GM19351 (cell line): ENCODE results near the gene FLYWCH2.

Experiments
- ATAC-seq: cut with Tn5 transposase; IDR thresholded peaks from one replicate; pipeline ENCODE4 v1.9.1; 2021; ENCODE audit warnings: mild to moderate bottlenecking, moderate library complexity; ENCODE audit not compliant: unreplicated experiment

FLYWCH2 gene, protein sequence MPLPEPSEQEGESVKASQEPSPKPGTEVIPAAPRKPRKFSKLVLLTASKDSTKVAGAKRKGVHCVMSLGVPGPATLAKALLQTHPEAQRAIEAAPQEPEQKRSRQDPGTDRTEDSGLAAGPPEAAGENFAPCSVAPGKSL

DNA sequence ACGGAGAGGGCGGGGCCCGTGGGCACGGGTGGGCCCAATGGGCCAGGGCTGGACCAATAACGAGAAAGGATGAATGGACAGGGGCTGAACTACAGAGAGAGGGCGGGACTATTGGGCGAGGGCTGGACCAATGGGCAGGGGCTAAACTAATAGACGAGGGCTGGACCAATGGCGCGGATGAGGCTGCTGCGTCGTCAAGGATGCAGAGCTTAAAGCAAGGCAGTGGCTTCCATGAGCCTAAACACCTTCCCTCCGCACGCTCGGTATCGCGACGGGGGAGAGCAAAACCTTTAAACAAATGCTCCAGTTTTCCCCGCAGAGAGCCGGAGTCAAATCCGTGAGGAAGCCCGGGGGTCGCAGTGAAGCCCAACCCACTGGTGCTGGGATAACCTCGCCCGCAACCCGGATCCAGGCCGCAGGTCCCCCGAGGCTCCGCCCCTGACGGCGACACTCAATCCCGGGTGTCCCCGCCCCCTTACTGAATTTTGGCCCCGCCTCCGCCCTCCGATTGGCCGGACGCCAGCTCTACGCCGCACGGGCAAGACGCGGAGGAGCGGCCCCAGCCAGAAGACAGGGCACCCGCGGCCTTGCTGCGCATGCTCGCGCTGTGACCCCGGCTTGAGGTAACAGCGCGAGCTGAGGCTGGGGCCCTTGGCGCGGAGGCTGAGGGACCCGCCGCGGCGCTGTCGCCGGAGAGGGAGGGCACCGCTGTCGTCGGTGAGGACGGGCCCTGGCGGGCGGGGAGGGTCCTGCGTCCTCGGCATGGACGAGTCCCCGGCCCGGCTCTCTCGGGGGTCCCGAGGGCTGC is at the start of gene FLYWCH2:
TSS of gene FLYWCH2 (plus strand) at position 566 of the 808 bp plus-strand sequence. CDS start 13,235 bp downstream, outside the sequence.
- peak; percentile 92 for ATAC-seq

DNA sequence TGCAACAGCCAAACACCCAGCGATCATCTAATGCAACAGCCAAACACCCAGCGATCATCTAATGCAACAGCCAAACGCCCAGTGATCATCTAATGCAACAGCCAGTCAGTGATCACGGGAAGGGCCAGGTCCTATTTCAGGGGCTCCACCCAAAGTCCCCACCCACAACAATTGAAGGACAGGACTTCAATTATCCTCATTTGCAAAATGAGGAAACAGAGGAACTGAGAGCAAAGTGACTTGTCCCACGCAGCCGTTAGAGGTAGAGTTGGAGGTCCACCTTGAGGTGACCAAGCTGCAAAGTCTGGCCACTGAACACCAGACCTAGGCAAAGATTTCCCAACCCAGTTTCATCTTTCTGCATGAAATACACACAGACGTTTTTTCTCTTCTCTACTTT is 49.2 kb upstream of the FLYWCH2 start:
- no peak for ATAC-seq

DNA sequence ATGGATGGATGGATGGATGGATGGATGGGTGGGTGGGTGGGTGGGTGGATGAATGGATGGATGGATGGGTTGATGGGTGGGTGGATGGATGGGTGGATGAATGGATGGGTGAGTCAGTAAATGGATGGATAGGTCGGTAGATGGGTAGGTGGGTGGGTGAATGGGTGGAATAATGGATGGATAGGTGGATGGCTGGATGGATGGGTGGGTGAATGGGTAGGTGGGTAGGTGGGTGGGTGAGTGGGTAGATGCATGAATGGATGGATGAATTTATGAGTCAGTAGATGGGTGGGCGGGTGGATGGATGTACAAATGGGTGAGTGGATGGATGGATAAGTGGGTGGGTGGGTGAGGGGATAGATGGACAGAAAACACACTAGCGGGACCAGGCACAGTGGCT is 48.0 kb upstream of the FLYWCH2 start:
- ATAC-seq = no peak

DNA sequence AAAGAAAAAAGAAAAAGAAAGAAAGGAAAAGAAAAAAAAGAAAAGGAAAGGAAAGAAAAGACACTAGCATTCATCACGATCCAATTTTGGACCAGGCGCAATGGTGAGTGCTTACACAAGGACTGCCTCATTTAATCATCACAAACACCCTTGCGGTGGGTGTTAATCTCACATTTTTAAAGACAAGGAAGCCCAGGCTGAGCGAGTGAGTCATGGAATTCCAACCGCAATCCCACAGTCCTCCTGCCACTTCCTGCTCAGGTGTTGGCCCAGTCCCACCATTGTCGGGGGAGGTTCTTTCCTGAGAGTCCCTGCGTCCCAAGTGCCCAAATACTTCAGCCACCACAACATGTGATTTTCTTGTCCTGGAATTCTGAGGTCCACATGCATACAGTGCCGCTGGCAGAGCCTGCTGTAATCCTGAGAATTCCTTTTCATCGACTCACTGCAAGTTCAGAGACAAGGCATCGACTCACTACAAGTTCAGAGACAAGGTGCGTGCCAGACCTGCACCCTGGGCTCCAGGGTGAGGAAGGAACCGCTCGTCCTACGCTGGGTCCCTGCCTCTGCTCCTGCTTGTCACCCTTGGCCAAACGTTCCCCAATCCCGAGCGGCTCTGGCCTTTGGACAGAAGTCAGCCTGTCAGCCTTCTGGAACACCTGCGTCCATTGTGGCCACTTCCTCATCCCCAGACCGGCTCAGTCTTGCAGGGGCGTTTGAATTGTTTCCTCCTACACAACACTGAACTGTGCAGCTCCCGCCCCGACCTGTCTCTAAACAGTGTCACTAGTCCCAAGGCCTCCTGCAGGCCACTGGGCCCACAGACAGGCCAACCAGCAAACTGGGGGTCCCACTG is 47.1 kb upstream of the FLYWCH2 start:
- no peak for ATAC-seq

DNA sequence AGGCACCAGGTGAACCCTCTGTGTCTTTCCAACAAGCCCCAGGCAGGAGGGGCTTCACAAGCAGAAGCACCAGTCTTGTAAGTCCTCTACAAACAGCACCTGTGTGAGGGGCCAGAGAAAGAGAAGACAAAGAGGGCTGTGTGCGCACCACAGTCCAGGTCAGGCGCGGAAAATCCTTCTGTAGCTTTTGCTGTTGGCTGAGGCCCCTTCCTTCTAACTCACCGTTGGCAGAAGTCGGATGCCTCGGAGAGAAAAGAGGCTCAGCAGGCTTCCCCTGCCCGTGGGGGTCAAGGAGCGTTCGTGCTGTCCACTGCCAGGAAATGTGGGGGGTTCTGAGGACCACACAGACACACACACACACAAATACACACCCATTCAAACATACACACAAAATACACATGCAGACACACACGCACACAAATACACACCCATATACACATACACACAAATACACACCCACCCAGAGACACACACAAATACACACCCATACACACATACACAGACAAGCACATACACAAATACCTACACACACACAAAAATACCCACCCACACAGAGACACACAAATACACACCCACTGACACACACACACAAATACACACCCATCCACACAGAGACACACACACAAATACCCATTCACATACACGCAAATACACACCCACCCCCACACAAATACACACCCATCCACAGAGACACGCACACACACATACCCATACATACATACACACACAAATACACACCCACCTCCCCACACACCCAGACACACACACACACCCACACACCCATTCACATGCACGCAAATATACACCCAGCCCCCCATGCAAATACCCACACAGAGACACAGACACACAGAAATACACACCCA is 46.1 kb upstream of the FLYWCH2 start:
- no peak for ATAC-seq

DNA sequence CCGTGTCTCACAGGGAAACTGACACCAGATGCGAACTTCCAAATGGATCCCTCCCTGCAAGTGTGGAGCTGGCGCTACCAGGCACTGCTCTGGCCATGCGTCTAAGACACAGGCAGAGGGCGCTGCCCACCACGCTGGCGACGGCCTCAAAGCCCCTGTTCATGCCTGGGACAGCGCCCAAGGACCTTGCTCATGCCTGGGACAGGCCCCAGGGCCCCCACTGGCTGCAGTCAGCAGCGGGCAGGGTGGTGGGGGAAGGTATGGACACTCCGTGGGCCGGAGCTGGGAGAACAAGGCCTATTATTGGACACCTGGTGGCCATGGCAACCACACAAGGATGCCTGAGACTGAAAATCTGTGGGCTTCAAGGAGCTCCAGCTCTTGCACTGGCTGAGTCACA is 44.1 kb upstream of the FLYWCH2 start:
- no peak for ATAC-seq

DNA sequence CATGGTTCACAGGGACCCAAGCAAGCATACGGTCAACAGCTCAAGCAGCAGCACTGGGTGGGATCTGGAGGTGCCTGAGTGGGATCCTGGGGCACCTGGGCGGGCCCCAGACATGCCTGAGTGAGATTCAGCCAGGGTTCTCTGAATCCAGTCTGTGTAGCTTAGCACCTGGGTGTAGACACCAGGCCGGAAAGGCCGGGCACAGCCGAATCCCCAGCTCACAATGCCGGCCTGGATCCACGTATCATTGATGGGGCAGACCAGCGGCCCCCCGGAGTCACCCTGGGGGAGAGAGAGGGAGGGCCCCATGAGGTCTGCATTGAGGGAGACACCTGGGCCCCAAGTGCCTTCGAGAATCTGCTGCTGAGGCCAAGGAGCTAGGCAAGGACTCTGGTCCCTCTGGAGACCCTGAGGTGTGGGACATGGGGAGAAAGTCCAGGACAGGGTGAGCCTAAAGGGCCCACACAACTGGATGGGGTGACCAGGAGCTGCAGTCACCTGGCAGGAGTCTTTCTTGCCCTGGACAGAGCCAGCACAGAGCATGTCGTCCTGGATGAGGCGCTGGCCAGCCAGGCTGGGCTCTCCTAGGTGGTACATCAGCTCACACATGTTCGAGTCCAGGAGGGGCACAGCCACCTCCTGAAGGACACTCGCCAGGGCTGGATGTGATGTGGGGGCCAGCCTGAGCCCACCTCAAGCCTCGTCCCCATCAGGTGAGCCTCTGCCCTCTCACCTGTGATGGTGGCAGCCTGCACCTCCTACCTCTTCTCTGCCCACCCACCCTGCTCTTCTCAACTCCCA is 43.2 kb upstream of the FLYWCH2 start:
- ATAC-seq = no peak

DNA sequence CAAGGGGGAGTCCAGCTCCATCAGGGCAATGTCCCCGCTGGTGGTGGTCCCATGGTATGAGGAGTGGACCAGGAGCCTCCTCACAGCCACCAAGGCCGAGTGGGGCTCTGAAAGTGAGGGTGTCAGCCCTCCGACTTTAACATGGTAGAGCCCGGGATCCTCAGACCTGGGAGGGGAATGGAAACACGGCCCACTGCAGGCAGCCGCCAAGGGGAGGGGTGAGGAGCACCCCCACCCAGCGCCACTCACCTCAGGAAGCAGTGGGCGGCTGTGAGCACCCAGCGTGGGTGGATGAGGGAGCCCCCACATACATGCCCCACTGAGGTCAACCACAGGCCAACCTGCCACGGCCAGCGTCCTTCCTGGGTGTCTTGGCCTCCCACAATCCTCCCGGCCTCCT is 42.1 kb upstream of the FLYWCH2 start:
- no peak for ATAC-seq

DNA sequence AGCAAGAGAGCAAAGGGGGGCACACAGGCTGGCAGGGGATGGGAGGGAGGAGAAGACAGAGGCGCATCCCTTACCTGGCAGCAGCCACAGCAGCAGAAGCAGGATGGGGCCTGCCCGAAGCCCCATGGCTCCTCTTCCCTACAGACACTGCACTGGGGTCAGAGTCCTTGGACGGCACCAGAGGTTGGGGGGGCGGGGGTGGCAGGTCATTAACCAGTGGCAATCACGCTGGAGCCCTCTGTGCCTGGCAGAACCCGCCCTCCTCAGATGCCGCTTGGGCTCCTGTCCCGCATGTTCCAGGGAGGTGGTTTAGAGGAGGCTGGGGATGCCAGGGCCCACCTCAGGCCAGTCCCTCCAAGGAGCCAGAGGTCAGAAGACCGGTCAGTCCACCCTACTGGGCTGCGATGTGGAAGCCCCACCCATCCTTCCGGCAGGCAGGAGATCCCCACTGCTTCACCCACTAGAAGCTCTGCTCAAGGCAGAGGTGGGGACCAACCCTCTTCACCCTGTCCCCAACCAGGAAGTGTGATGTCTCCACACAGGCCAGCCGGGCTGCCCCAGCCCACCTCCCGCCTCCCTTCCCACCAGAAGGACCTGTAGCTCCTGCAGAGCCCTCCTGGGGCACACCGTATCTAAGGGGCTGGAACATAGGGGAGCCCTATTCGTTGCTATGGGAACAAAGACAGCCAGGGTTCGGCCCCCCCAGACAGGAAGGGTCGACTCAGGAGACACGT is 41.2 kb upstream of the FLYWCH2 start:
- no peak for ATAC-seq

DNA sequence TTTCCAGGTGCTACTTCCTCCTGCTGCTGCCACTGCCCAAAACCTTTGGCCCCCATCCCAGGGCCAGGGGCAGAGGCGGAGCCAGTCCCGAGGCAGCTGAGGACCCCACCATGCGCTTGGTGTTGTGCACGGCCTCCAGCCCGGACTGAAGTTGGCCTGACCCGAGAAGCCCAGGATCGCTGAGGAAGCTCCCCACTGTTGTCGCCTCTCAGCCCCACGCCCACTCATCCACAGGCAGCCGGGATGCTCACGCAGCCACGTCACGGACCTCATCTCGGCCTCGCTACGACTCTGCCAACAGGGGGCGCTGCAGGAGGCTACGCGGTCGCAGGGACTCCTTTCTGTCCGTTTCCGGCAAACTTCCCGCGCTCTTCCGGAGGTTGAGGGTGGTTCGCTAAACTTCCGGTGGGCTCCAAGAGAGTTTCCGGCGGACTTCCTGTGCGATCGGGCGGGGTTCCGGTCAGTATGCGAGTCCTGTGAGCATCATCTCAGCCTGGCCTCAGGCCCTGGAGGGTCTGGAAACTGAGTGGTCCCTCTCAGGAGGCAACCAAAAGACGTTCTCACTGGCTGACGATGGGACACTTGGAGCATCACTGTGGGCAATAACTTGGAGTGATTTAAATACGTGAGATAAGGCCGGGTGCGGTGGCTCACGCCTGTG is 40.5 kb upstream of the FLYWCH2 start:
- ATAC-seq = no peak

DNA sequence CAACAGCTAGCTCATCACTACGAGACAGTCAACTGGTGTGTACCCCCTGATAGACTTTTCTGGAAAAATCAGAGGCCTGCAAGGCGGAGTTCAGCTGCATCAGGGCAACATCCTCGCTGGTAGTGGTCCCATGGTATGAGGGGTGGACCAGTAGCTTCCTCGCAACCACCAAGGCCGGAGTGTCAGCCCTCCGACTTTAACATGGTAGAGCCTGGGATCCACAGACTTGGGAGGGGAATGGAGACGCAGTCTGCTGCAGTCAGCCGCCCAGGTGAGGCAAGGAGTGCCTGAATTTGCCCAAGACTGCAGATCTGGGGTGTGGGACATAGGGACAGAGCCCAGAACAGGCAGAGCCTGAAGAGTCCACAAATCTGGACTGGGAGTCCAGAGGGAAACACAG is 39.5 kb upstream of the FLYWCH2 start:
- no peak for ATAC-seq

DNA sequence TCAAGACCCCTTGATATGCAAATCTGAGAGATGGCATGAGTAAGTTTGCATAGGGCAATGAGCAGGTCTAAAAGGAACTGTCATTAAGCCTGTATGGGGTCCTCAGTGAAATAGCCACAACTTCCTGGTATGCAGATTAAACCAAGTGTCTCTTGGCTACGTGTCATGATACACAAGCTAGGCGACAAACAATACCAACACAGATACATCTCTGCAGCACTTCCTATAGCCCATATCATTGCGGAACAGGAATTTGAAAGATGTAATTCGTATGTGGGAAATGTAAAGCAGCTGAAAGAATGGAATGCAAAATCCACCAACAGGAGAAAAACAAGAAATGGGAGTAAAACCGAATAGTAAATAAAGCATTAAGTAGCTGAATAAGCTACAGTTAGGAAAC is 37.9 kb upstream of the FLYWCH2 start:
- no peak for ATAC-seq

DNA sequence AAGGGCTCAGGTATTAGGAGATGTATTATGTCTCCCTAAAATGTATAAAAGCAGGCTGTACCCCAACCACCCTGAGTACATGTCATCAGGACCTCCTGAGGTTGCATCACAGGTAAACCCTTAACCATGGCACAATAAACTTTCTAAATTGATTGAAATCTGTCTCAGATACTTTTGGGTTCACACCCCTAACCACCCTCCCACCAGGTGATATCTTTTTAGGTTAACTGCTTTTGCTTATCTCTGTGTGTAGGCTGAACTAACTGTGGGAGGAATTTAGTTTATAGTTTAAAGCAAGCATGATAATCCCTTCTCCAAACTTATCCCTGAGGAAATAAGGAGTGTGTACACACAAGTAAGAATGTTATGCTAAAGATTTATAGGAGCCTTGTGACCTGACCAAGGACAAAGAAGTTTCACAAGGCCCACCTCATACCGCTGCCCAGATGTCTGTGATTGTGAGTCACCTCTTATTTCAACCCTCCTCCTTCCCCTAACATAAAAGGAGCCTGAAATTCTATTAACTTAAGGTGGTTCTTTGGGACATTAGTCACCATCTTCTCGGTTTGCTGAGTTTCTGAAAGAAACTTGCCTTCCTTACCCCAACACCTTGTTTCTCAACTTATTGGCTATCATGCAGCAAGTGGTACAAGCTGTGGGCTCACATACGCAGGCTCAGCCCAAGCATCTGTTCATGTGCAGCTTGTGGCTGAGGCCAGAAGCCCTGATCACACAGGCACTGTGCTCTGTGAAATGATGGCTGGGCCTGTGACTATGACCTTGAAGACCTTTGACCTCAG is 36.3 kb upstream of the FLYWCH2 start:
- ATAC-seq = no peak

DNA sequence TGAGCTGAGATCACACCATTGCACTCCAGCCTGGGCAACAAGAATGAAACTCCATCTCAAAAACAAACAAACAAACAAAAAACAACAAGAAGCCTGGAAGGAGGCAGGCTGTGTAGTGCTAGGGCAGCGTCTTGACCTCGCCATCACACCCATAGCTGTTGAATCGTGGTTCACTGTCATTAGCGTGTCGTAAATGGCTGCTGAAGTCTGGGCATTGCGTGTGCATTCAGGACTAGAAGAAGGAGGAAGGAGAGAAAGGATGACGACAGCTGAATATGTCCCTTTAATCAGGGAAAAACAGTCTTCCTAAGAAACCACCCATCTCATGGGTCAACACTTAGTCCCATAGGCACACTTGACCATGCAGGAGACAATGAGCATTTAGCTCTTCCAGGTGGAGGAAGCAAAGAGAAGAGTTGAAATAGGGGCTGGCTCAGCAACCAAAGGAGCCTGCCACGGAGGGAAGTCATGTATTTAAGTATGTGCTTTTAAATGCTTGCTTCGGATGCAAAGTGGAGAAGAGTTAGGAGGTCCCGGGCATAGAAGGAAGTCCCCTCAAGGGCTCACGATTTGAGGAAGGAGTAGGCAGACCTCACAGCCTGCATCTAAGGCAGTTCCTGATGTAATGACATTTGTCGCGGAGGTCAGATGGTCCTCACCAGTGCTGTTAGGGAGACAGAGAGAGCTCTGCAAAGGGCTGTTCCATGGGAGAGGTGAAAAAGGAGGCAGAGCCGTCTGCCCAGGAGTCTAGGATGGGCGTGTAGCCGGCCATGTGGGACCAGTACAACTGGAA is 33.9 kb upstream of the FLYWCH2 start:
- no peak for ATAC-seq

DNA sequence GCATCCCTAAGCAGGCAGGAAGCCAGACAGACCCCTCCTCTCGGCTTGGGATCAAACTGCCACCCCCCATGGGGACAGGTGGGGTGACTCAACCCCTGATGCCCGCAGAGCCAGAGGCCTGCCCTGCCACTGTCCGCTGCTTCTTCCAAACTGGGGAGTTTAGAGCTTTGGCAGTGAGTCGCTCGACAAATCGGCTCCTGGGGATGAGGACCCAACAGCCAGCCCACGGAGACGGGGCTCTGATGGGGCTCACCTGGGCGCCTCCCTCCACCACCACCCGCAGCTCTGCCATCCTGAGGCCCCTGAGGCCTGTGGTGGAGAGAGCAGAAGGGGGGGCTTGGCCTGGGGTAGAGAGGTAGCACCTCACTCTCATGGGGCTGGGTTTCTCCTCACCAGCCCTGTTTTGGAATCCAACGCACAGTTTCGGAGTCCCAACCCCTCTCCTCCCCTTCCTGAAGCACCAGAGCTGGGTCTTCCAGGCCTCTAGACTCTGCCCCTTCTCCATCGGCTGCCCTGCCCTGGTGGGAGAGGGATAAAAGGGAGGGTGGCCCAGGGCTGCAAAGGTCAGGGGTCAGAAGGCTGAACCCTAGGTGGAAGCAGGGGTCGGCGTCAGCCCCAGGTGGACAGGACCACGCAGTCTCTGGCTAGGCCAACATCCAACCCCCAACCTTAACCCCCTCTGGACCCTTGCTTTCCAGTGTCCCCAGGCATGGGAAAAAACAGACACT is 30.8 kb upstream of the FLYWCH2 start:
- no peak for ATAC-seq

DNA sequence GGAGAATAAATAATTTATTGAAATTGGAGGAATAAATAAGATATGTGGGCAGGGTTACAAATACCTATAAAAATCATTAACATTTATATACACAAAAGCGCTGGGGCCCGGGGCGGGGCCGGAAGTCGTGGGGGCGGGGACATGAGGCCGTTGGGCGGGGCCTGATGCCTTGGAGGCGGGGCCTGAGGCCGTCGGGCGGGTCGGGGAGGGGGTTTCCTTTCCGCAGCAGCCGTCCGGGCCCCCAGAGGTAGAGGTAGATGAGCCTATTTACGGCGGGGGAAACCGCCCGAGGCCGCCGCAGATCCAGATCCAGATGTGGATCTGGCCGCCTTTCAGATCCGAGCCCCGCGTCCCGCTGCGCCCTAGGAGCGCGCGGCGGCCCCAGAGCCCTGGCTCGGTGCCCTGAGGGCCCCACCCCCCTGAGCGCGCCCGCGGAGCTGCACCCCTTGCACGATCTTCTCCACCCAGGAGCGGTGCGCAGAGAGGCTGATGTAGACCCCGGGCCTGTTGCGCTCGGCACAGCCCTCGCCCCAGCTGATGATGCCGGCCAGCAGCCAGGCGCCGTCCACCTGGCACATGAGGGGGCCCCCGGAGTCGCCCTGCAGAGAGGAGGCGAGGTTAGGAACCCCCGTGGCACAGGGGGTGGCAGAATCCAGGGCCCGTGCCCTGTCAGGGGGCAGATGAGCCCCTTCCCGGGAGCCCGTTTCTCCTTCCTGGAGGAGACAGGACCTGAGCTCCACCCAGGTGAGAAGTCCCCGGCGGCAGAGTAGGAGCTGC is 30.1 kb upstream of the FLYWCH2 start:
- ATAC-seq = no peak
